ENCODE results near the gene ENTPD2. TPM values are rescaled to one million over a fixed set of nuclear protein-coding genes. Genes with fewer than 3 reads are reported as not detected.

ENTPD2 gene
- total and polyA plus RNA-seq, 11 donors: 0.50 to 2.9 (median 1.2) TPM

DNA sequence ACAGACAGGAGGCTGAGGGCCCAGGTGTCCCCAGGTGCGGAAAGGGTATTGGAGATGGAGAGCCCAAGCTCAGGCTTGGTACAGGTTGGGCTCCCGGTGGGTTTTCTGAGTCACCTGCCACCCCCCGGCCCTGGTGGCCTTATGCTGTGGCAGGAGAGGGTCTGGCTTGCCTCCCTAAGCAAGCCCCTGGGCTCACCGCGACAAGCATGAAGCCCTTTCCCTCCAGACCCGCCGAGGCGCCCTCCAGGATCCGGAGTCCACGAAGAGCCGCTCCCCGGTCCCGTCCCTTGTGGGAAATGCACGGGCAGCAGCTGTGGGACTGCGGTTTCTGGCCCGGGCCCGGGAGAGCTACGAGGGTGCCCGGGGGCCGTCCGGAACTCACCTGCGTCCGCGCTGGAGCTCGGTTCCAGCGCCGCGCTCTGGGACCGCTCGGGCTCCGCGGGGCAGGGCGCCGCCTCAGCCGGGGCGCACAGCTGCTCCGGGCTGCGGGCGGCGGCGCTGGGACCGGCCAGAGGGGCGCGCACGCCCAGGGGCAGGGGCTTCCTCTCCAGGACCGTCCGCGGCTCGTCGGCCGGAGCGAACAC lies 15.7 kb upstream of the ENTPD2 start:
- no peaks in the 10 kb centered on the region for H3K36me3 ChIP-seq
- peaks cover 0 to 14% (median 5%) of the 10 kb centered on the region in 9 donors for H3K27me3 ChIP-seq
- no peak for ATAC-seq
- peaks cover 0 to 39% (median 9%) of the 10 kb centered on the region in 12 donors for H3K4me1 ChIP-seq
- whole genome bisulfite sequencing, 4 donors: 7 to 12% (median 9%) methylated on average over 28 to 52 of the region's 52 CpGs
- H3K27ac ChIP-seq: no peak overlapping the region
- intact Hi-C loops (cut with DNase I): loop anchor here in 2 of 10 donors (5.0 to 10.0 kb wide), 2 partner anchors 282 to 285 kb away; no protein-coding TSS in a partner anchor
- H3K9me3 ChIP-seq: no peaks in the 10 kb centered on the region
- TF ChIP-seq CTCF (IDR thresholded peaks at IDR 0.05) (no peak), POLR2A (IDR thresholded peaks at IDR 0.05) (no peak)
- DNase-seq: peak in 2 of 5 donors; percentile 24 to 29
- H3K4me3 ChIP-seq: peak overlapping the region in 5 of 12 donors; percentile 3 to 58 (median 50)

- intact Hi-C loops (cut with DNase I): loop anchor here in 2 of 10 donors (5.0 to 10.0 kb wide), 2 partner anchors 282 to 284 kb away; no protein-coding TSS in a partner anchor
- Histone ChIP-seq H3K4me1 (peaks cover 0 to 43% (median 13%) of the 10 kb centered on the region in 12 donors), H3K27ac (no peak overlapping the region), H3K27me3 (peaks cover 0 to 14% (median 5%) of the 10 kb centered on the region in 9 donors), H3K9me3 (no peaks in the 10 kb centered on the region), H3K4me3 (peak overlapping the region in 1 of 12 donors; percentile 58), H3K36me3 (no peaks in the 10 kb centered on the region)
- WGBS, 4 donors: 84 to 94% (median 92%) methylated on average over 15 to 17 of the region's 17 CpGs
- peak in 2 of 5 donors; percentile 21 to 31 for DNase-seq
- no peak for ATAC-seq
- TF ChIP-seq POLR2A (IDR thresholded peaks at IDR 0.05): no peak
- TF ChIP-seq CTCF (IDR thresholded peaks at IDR 0.05): no peak
These were observed 15.0 kb upstream of the ENTPD2 start for GRCh38 chr9:137068539-137069507.

DNA sequence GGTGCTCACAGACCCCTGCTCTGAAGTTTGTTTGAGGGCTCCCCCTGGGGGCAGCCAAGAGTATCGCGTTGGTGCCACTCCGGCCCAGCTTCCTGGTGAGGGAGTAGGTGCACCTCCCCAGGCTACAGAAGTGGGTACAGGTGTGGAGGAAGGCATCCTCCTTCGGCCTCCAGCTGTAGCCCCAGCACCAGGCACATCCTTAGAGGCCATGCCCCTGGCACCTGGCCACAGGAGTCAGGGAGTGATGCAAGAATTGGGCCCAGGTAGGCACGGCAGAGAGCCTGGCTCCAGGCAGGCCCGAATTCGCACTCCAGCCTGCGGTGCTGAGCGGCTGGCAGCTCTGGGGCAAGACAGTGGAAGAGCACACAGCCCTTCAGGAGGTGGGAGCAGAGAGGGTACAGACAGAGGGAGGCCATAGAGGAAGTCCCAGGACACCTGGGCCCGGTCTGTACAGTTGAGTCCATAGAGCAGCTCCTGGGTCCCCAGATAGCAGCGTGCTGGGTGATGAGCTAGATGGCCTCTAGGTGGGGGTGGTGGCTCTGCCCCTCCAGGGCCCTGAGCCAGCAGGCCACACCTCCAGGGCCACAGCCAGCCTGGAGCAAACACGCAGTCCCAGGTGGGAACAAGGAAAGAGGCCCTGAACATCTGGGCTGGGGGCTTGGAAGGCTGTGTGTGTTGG lies 14.1 kb upstream of the ENTPD2 start:
- intact Hi-C loops (cut with DNase I): loop anchor here in 5 of 10 donors (1.0 to 10.0 kb wide), 5 partner anchors 19 to 283 kb away; partner anchors contain the start of gene NPDC1 (in 2 of the 5)
- ATAC-seq: peak in 3 of 4 donors; percentile 40 to 47 (median 44)
- no peaks in the 10 kb centered on the region for H3K36me3 ChIP-seq
- TF ChIP-seq CTCF (IDR thresholded peaks at IDR 0.05) (peak; percentile 70 to 85 (median 78)), POLR2A (IDR thresholded peaks at IDR 0.05) (no peak)
- WGBS, 4 donors: 43 to 61% (median 56%) methylated on average over 6 to 12 of the region's 12 CpGs
- peaks cover 0 to 38% (median 14%) of the 10 kb centered on the region in 12 donors for H3K4me1 ChIP-seq
- H3K27me3 ChIP-seq: peaks cover 0 to 14% (median 5%) of the 10 kb centered on the region in 9 donors
- H3K4me3 ChIP-seq: no peak overlapping the region
- no peaks in the 10 kb centered on the region for H3K9me3 ChIP-seq
- peak; percentile 72 to 89 (median 82) for DNase-seq
- H3K27ac ChIP-seq: no peak overlapping the region
